RWPE2 (cell line): ENCODE measurements around the gene RNF6.

Experiments used
- ATAC-seq: fragments of 200-7000 bp; cut with Tn5 transposase; 3 replicates; pipeline ENCODE4 v1.9.1; 2021; ENCODE audit warnings: low read depth
- DNase-seq: peaks from one replicate; pipeline ENCODE4 v3.0.0-alpha.2; 2020; ENCODE audit warnings: low spot score
- H3K27ac ChIP-seq: fragments of 450-650 bp; 2 replicates; pipeline ENCODE4 v1.5.1; 2017; ENCODE audit warnings: mild to moderate bottlenecking; ENCODE audit not compliant: poor library complexity, severe bottlenecking
- H3K27me3 ChIP-seq: fragments of 250-450 bp; sonication (Bioruptor Pico); 2 replicates; pipeline ENCODE4 v1.5.1; 2021; ENCODE audit warnings: mild to moderate bottlenecking, moderate library complexity; ENCODE audit not compliant: insufficient read depth, poor library complexity, severe bottlenecking
- H3K36me3 ChIP-seq: fragments of 250-450 bp; sonication (Bioruptor Pico); 2 replicates; pipeline ENCODE4 v1.5.1; 2020; ENCODE audit warnings: low read depth, mild to moderate bottlenecking, moderate library complexity
- H3K4me1 ChIP-seq: fragments of 250-450 bp; sonication (Bioruptor Pico); 2 replicates; pipeline ENCODE4 v1.5.1; 2021; ENCODE audit warnings: mild to moderate bottlenecking, moderate library complexity; ENCODE audit not compliant: insufficient read depth, poor library complexity, severe bottlenecking
- H3K4me3 ChIP-seq: fragments of 250-450 bp; sonication (Bioruptor Pico); 2 replicates; pipeline ENCODE4 v1.5.1; 2021; ENCODE audit warnings: mild to moderate bottlenecking, moderate library complexity; ENCODE audit not compliant: severe bottlenecking
- H3K9me3 ChIP-seq: fragments of 250-450 bp; sonication (Bioruptor Pico); 2 replicates; pipeline ENCODE4 v1.5.1; 2021; ENCODE audit warnings: mild to moderate bottlenecking, moderate library complexity; ENCODE audit not compliant: severe bottlenecking
- TF ChIP-seq, protein P1 (sequence below): fragments of 450-650 bp; IDR thresholded peaks from one replicate; pipeline ENCODE4 v1.5.1; 2017; ENCODE audit warnings: mild to moderate bottlenecking, moderate library complexity; ENCODE audit not compliant: poor library complexity, severe bottlenecking

RNF6 gene

DNA sequence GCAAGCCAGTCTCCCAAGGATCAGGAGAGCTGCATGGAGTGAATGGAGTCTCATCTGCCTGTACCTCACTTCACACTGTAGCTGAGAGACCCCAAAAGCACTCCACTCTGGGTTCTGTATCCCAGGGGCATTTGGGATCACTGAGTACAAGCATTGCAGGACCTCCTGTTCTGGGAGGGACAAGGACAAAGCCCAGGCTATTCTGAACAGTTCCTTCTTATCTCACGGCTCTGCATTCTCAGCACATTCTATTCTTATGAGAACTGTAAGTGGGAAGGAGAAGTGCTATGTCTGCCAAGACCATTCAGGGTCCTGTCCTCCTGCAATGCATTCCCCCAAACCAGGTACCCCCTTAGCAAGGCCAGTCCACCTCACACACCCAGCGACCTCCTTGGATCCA lies 42.8 kb downstream of the RNF6 start:
- Histone ChIP-seq H3K36me3 (no peaks in the 10 kb centered on the region), H3K4me3 (no peak overlapping the region), H3K27ac (no peak overlapping the region), H3K4me1 (no peaks in the 10 kb centered on the region), H3K27me3 (no peaks in the 10 kb centered on the region), H3K9me3 (no peaks in the 10 kb centered on the region)
- DNase-seq (no peak), ATAC-seq (no peak)
- TF ChIP-seq, protein P1, sequence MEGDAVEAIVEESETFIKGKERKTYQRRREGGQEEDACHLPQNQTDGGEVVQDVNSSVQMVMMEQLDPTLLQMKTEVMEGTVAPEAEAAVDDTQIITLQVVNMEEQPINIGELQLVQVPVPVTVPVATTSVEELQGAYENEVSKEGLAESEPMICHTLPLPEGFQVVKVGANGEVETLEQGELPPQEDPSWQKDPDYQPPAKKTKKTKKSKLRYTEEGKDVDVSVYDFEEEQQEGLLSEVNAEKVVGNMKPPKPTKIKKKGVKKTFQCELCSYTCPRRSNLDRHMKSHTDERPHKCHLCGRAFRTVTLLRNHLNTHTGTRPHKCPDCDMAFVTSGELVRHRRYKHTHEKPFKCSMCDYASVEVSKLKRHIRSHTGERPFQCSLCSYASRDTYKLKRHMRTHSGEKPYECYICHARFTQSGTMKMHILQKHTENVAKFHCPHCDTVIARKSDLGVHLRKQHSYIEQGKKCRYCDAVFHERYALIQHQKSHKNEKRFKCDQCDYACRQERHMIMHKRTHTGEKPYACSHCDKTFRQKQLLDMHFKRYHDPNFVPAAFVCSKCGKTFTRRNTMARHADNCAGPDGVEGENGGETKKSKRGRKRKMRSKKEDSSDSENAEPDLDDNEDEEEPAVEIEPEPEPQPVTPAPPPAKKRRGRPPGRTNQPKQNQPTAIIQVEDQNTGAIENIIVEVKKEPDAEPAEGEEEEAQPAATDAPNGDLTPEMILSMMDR, result no peak

DNA sequence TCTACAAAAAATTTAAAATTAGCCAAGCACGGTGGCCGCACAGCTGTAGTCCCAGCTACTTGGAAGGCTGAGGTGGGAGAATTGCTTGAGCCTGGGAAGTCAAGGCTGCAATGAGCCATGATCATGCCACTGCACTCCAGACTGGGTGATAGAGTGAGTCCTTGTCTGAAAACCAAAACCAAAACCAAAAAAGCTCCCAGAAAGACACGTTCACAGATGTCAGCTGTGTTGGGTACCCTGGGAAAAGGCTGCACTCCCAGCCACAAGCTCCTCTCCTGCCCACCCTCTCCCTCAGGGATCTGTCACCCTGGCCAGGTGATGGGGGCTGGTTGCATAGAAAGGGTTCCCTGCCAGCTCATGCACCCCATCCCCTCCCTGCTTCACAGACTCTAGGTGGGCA lies 53.3 kb downstream of the RNF6 start:
- Histone ChIP-seq H3K4me3 (no peak overlapping the region), H3K4me1 (no peaks in the 10 kb centered on the region), H3K27me3 (no peaks in the 10 kb centered on the region), H3K27ac (no peak overlapping the region), H3K36me3 (no peaks in the 10 kb centered on the region), H3K9me3 (no peaks in the 10 kb centered on the region)
- DNase-seq, result no peak
- TF ChIP-seq, protein P1, result no peak
- ATAC-seq, result no peak

DNA sequence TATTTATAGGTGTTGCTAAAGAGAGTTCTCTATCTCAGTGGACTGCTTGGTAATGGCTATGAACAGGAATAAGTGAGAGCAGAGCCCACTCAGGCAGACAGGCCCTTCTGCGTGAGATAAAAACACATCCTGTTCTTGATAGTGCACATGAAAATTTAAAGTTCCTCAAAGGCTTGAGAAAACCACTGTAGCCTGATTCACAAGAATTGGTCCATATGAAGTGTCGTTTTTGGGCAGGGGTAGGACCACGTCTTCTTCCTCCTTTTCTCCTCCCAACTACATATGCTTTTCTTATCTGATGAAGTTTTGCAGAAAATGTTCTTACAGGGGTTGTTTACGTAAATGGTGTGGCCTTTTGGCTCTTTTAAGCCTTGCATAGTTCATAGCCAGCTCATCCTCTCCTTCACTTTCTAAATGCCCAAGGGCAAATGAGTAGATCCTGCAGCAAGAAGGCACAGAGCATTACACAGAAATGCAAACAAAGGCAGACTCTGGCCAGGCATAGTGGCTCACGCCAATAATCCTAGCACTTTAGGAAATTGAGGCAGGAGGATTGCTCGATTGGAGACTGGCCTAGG lies 53.8 kb downstream of the RNF6 start:
- DNase-seq, result no peak
- Histone ChIP-seq H3K4me3 (no peak overlapping the region), H3K36me3 (no peaks in the 10 kb centered on the region), H3K27me3 (no peaks in the 10 kb centered on the region), H3K4me1 (no peaks in the 10 kb centered on the region), H3K9me3 (no peaks in the 10 kb centered on the region), H3K27ac (no peak overlapping the region)
- TF ChIP-seq, protein P1, result no peak
- ATAC-seq, result no peak

DNA sequence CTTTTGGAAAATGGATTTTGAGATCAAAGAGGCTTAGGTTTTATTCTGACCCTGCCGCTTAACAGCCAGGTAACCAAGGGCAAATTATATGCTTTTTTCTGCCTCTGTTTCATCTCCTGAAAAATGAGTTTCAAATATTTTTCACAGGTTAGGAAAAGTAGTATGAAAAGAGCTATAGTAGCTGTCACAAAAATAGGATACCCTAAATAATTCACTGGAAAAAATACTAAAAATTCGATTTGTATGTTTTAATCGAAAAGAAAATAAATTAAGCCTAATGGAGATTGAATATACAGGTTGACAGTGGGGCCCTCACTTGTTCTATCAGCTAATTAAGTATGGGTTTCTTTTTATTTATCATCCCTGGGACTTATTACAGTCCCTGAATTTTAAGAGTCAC lies 58.3 kb downstream of the RNF6 start:
- TF ChIP-seq, protein P1, result no peak
- H3K9me3 ChIP-seq, result no peaks in the 10 kb centered on the region
- no peaks in the 10 kb centered on the region for H3K36me3 ChIP-seq
- no peak overlapping the region for H3K4me3 ChIP-seq
- H3K4me1 ChIP-seq, result no peaks in the 10 kb centered on the region
- no peaks in the 10 kb centered on the region for H3K27me3 ChIP-seq
- no peak overlapping the region for H3K27ac ChIP-seq
- ATAC-seq, result no peak
- DNase-seq, result no peak
